Activated CD4-positive, alpha-beta T cell treated with anti-CD3 and anti-CD28 coated beads, Interleukin-2, amount 50 U/mL, for 48 hours (primary cell): ENCODE measurements around the gene TXNDC11.

ENCODE experiments used
- DNase-seq, 2 experiments: peaks; one replicate each; pipeline ENCODE4 v3.0.0-alpha.2; 2020

TXNDC11 gene

GRCh38 chr16:11673091-11674000 is 69.3 kb downstream of the TXNDC11 start:
- DNase-seq: no peak

- DNase-seq: no peak
Measured at GRCh38 chr16:11672206-11673090, 70.2 kb downstream of the TXNDC11 start.

GRCh38 chr16:11671676-11672075 is 71.0 kb downstream of the TXNDC11 start:
- DNase-seq: no peak

GRCh38 chr16:11671271-11671670 is 71.4 kb downstream of the TXNDC11 start:
- no peak for DNase-seq

GRCh38 chr16:11670171-11671131 is 72.2 kb downstream of the TXNDC11 start:
- DNase-seq: peak; percentile 26 to 35

- no peak for DNase-seq
Measured at GRCh38 chr16:11669380-11670146, 73.1 kb downstream of the TXNDC11 start.

- DNase-seq: no peak
Measured at GRCh38 chr16:11668623-11669379, 73.9 kb downstream of the TXNDC11 start.

GRCh38 chr16:11667824-11668622 is 74.6 kb downstream of the TXNDC11 start, which contains the start of gene SNN:
TSS of gene SNN (plus strand) at chr16:11668455. CDS start at chr16:11676060, 7,605 bp downstream.
- DNase-seq: peak; percentile 87 to 88

GRCh38 chr16:11667221-11667823 is 75.3 kb downstream of the TXNDC11 start:
- DNase-seq: no peak

GRCh38 chr16:11666103-11667055 is 76.3 kb downstream of the TXNDC11 start:
- DNase-seq: no peak

- peak; percentile 33 to 49 for DNase-seq
Measured at GRCh38 chr16:11665071-11665491, 77.6 kb downstream of the TXNDC11 start.

GRCh38 chr16:11662582-11662981 is 80.1 kb downstream of the TXNDC11 start:
- no peak for DNase-seq

- DNase-seq: no peak
Measured at GRCh38 chr16:11660565-11660964, 82.1 kb downstream of the TXNDC11 start.

GRCh38 chr16:11658896-11659708 is 83.6 kb downstream of the TXNDC11 start:
- no peak for DNase-seq

GRCh38 chr16:11657556-11657955 is 85.1 kb downstream of the TXNDC11 start:
- DNase-seq: no peak

- no peak for DNase-seq
Measured at GRCh38 chr16:11655655-11656054, 87.0 kb downstream of the TXNDC11 start.

GRCh38 chr16:11651796-11652195 is 90.9 kb downstream of the TXNDC11 start:
- DNase-seq: no peak
